Activated CD8-positive, alpha-beta T cell treated with anti-CD3 and anti-CD28 coated beads for 36 hours (primary cell): ENCODE results near the gene B9D1. TPM values are rescaled to one million over a fixed set of nuclear protein-coding genes. Genes with fewer than 3 reads are reported as not detected.

Source experiments
- ATAC-seq: fragments of 200-7000 bp; cut with Tn5 transposase; one replicate; pipeline ENCODE4 v1.10.0; 2021; ENCODE audit warnings: mild to moderate bottlenecking, moderate library complexity
- CTCF ChIA-PET: fragments of 350-600 bp; sonication (Branson Sonifier 250); formaldehyde crosslinking; loops from one replicate; lab custom pipeline; 2021; ENCODE audit warnings: antibody characterized with exemption; lab: Charles Lee
- POLR2A ChIA-PET: fragments of 350-600 bp; sonication (Branson Sonifier 250); formaldehyde crosslinking; loops from one replicate; lab custom pipeline; 2021; ENCODE audit warnings: antibody characterized with exemption; lab: Charles Lee
- DNase-seq: peaks from one replicate; pipeline ENCODE4 v3.0.0-alpha.2; 2020
- H3K27ac Mint-ChIP-seq: one replicate; pipeline ENCODE4 v1.8.0; 2021; ENCODE audit warnings: mild to moderate bottlenecking, mixed read lengths
- H3K27me3 Mint-ChIP-seq: one replicate; pipeline ENCODE4 v1.8.0; 2021; ENCODE audit warnings: mixed read lengths
- H3K36me3 Mint-ChIP-seq: one replicate; pipeline ENCODE4 v1.8.0; 2021; ENCODE audit warnings: low read depth, mixed read lengths
- H3K4me1 Mint-ChIP-seq: one replicate; pipeline ENCODE4 v1.8.0; 2021; ENCODE audit warnings: low read depth, mixed read lengths
- H3K4me3 Mint-ChIP-seq: one replicate; pipeline ENCODE4 v1.8.0; 2021; ENCODE audit warnings: mild to moderate bottlenecking, moderate library complexity, mixed read lengths
- H3K9me3 Mint-ChIP-seq: one replicate; pipeline ENCODE4 v1.8.0; 2021; ENCODE audit warnings: mixed read lengths
- CTCF ChIP-seq: fragments of 200-600 bp; IDR thresholded peaks from one replicate; pipeline ENCODE4 v1.8.0; 2022; ENCODE audit warnings: antibody characterized with exemption, mild to moderate bottlenecking
- intact Hi-C: fragments of 100-400 bp; cut with micrococcal nuclease; formaldehyde crosslinking; loops from one replicate; pipeline ENCODE4 v1.10.0; 2022
- total RNA-seq, 2 experiments: library from RNA; stranded (reverse); gene quantifications; one replicate each; pipeline ENCODE4 v1.2.3, GENCODE V29; 2021

Gene B9D1
- total RNA-seq, 2 experiments from 2014 or later = 7.2 to 9.4 TPM

DNA sequence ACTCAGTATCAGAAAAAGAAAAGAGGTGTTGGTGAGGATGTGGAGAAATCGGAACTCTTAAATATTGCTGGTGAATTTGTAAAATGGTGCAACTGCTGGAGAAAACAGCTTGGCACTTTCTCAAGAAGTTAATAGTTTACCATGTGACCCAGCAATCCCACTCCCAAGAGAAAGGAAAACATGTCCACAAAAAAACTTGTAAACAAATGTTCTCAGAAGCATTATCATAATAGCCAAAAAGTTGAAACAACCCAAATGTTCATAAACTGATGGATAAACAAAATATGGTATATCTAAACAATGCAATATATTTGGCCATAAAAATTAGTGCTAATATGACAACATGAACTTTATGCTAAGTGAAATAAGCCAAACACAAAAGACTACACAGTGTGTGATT lies 13.2 kb upstream of the B9D1 start:
- ATAC-seq (no peak), DNase-seq (no peak)
- CTCF ChIA-PET = interaction anchor here (2.2 kb wide), 1 partner anchor 12 kb away, joined by 28 read pairs; the partner anchor contains the start of gene B9D1
- intact Hi-C loops = no loop called here
- Mint-ChIP-seq H3K27ac (no peak overlapping the region), H3K4me3 (no peak overlapping the region), H3K9me3 (no peaks in the 10 kb centered on the region), H3K4me1 (peaks cover 29% of the 10 kb centered on the region), H3K27me3 (no peaks in the 10 kb centered on the region), H3K36me3 (peaks cover 14% of the 10 kb centered on the region)
- TF ChIP-seq CTCF = no peak
- POLR2A ChIA-PET = no interaction called here

GRCh38 chr17:19374136-19374535 lies 11.6 kb upstream of the B9D1 start:
- intact Hi-C loops = no loop called here
- H3K9me3 Mint-ChIP-seq = no peaks in the 10 kb centered on the region
- no peak overlapping the region for H3K27ac Mint-ChIP-seq
- H3K4me1 Mint-ChIP-seq = peaks cover 37% of the 10 kb centered on the region
- no peak for TF ChIP-seq CTCF
- ATAC-seq = no peak
- H3K27me3 Mint-ChIP-seq = no peaks in the 10 kb centered on the region
- no peak for DNase-seq
- H3K4me3 Mint-ChIP-seq = no peak overlapping the region
- ChIA-PET POLR2A (no interaction called here), CTCF (interaction anchor here (0.8 to 2.2 kb wide), 3 partner anchors 8 to 73 kb away, joined by 3 to 28 read pairs (median 4); partner anchors contain the start of gene B9D1)
- H3K36me3 Mint-ChIP-seq = no peaks in the 10 kb centered on the region

DNA sequence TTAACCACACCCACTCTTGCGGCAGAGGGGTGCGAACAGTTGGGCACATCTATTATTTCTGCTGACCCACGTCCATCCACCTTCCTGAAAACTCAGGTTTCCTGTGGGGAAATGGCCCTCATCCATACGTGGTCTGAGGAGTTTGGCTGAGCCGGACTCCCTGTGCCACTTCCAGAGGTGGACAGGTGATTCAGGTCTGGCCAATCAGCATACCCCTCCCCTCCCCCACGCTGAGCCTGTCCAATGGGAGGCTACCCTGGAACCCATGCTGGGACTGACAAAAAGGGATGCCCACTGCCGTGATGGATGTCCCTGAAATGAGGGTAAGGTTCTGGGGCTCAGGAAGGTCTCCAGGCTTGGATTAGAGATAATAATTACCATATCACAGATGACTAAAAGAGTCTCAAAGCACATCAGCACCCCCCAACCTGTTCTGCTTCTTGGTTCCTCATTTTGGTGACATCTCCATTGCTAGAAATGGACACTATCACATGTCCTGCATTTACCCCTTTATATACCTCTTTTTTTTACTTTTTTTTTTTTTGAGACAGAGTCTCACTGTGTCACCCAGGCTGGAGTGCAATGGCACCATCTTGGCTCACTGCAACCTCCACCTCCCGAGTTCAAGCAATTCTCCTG lies 10.5 kb upstream of the B9D1 start:
- no peak overlapping the region for H3K27ac Mint-ChIP-seq
- H3K27me3 Mint-ChIP-seq = no peaks in the 10 kb centered on the region
- intact Hi-C loops = no loop called here
- DNase-seq (no peak), ATAC-seq (no peak)
- no peaks in the 10 kb centered on the region for H3K36me3 Mint-ChIP-seq
- ChIA-PET CTCF (interaction anchor here (1.7 kb wide), 1 partner anchor 10 kb away, joined by 7 read pairs; the partner anchor contains the start of gene B9D1), POLR2A (interaction anchor here (0.7 kb wide), 1 partner anchor 25 kb away, joined by 3 read pairs; no protein-coding TSS in a partner anchor)
- no peak for TF ChIP-seq CTCF
- H3K4me1 Mint-ChIP-seq = peaks cover 40% of the 10 kb centered on the region
- no peaks in the 10 kb centered on the region for H3K9me3 Mint-ChIP-seq
- no peak overlapping the region for H3K4me3 Mint-ChIP-seq

DNA sequence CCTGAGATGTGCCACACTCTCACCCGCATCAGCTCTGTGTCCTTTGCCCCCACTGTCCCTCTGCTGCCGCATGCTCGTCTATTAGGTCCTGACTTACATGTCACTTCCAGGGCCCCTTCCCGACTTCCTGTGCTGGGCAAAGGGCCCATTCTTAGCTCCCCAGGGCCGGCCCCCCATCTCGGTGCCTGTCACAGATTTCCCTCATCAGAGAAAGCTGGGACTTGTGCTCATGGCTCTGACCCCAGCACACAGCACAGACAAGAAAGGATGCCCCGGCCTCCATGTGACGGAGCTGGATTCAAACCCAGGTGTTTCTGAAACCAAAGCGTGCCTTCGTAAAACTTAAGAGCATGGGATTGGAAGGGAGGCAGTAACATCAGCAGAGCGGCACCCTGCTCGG lies 9.9 kb upstream of the B9D1 start:
- Mint-ChIP-seq H3K9me3 (no peaks in the 10 kb centered on the region), H3K27ac (no peak overlapping the region), H3K27me3 (no peaks in the 10 kb centered on the region), H3K4me1 (peaks cover 40% of the 10 kb centered on the region), H3K36me3 (no peaks in the 10 kb centered on the region), H3K4me3 (no peak overlapping the region)
- ATAC-seq (no peak), DNase-seq (no peak)
- CTCF ChIA-PET = interaction anchor here (1.7 kb wide), 1 partner anchor 10 kb away, joined by 7 read pairs; the partner anchor contains the start of gene B9D1
- intact Hi-C loops = no loop called here
- TF ChIP-seq CTCF = no peak
- POLR2A ChIA-PET = interaction anchor here (0.5 kb wide), 1 partner anchor 357 kb away, joined by 4 read pairs; no protein-coding TSS in a partner anchor

DNA sequence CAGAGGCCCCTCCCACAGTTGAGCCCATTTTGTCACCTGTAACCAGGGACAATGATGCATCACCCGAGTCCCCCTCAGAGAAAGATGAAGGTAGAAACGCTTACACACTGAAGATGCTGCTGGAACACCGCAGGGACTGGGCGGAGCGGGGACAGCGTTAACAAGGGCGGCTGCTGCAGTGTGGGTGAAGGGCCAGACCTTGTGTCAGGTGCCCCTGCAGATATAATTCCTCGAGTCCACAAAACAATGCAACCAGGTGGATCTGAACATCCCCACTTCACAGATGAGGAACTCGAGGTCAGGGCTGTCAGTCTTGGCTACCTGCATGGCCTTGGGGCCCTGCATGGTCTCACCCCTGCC lies 9.5 kb upstream of the B9D1 start:
- H3K36me3 Mint-ChIP-seq = no peaks in the 10 kb centered on the region
- intact Hi-C loops = no loop called here
- no peak for TF ChIP-seq CTCF
- DNase-seq = no peak
- ChIA-PET POLR2A (interaction anchor here (0.5 kb wide), 1 partner anchor 357 kb away, joined by 4 read pairs; no protein-coding TSS in a partner anchor), CTCF (interaction anchor here (1.7 kb wide), 1 partner anchor 9 kb away, joined by 7 read pairs; the partner anchor contains the start of gene B9D1)
- H3K4me3 Mint-ChIP-seq = no peak overlapping the region
- no peaks in the 10 kb centered on the region for H3K27me3 Mint-ChIP-seq
- no peaks in the 10 kb centered on the region for H3K9me3 Mint-ChIP-seq
- H3K4me1 Mint-ChIP-seq = peaks cover 37% of the 10 kb centered on the region
- H3K27ac Mint-ChIP-seq = no peak overlapping the region
- ATAC-seq = no peak
